Liver (tissue), 3 donors: Measurements from ENCODE around the gene ERP27.

Experiments used
- EGR1 ChIP-seq, 2 donors: IDR thresholded peaks; 2 replicates each; pipeline ENCODE4 v1.6.1; 2016 to 2018; ENCODE audit warnings: antibody characterized with exemption in 2 of 2, low read depth in 2 of 2
- FOXA2 ChIP-seq: IDR thresholded peaks from 2 replicates; pipeline ENCODE4 v1.6.1; 2016; ENCODE audit warnings: antibody characterized with exemption
- JUND ChIP-seq, 2 donors: IDR thresholded peaks; 2 replicates each; pipeline ENCODE4 v1.6.1; 2016; ENCODE audit warnings: antibody characterized with exemption in 2 of 2
- RAD21 ChIP-seq, 2 donors: IDR thresholded peaks; 2 replicates each; pipeline ENCODE4 v1.6.1; 2016; ENCODE audit warnings: antibody characterized with exemption in 2 of 2, mild to moderate bottlenecking in 2 of 2
- RXRA ChIP-seq, 2 donors: IDR thresholded peaks; 2 replicates each; pipeline ENCODE4 v1.6.1; 2017 to 2018; ENCODE audit warnings: antibody characterized with exemption in 2 of 2, mild to moderate bottlenecking in 1 of 2
- SP1 ChIP-seq: IDR thresholded peaks from 2 replicates; pipeline ENCODE4 v1.6.1; 2018; ENCODE audit warnings: antibody characterized with exemption, mild to moderate bottlenecking
- TAF1 ChIP-seq: conservative IDR thresholded peaks from 2 replicates; pipeline ENCODE4 v1.6.1; 2016; ENCODE audit warnings: antibody characterized with exemption, mild to moderate bottlenecking
- YY1 ChIP-seq: IDR thresholded peaks from 2 replicates; pipeline ENCODE4 v1.6.1; 2016; ENCODE audit warnings: antibody characterized with exemption, mild to moderate bottlenecking
- TF ChIP-seq, protein P1 (sequence below): fragments of 150-350 bp; IDR thresholded peaks from 2 replicates; pipeline ENCODE4 v1.5.1; 2017; ENCODE audit warnings: improper control_type of control experiment, low read depth, low read length; ENCODE audit not compliant: missing input control
- TF ChIP-seq, protein P2 (sequence below): IDR thresholded peaks from 2 replicates; pipeline ENCODE4 v1.6.1; 2016; ENCODE audit warnings: antibody characterized with exemption, mild to moderate bottlenecking
- TF ChIP-seq, protein P3 (sequence below): IDR thresholded peaks from 2 replicates; pipeline ENCODE4 v1.6.1; 2016; ENCODE audit warnings: antibody characterized with exemption
- TF ChIP-seq, protein P4 (sequence below): IDR thresholded peaks from 2 replicates; pipeline ENCODE4 v1.6.1; 2016; ENCODE audit warnings: antibody characterized with exemption
- TF ChIP-seq, protein P5 (sequence below): IDR thresholded peaks from 2 replicates; pipeline ENCODE4 v1.6.1; 2016; ENCODE audit warnings: antibody characterized with exemption
- donor health status: healthy.
- donor health status: healthy.

DNA sequence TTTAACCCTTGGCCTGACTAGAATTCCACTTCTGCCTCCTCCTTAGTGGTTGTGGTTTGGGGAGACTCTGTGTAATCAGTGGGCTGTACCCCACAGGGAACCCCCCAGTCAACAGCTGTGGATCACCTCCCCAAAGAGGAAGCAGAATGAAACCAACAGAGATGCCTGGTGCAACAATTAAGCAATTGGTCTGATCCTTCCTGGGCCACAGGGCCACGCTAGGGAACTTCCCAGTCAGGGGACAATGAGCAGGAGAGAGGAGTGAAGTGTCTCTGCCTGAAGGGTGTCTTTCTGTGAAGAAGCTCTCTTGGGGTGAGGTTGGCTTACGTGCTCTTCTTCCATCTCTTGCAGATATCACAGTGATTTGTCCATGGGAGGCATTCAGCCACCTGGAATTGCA lies 42.7 kb upstream of the ERP27 start:
- TF ChIP-seq, protein P1, sequence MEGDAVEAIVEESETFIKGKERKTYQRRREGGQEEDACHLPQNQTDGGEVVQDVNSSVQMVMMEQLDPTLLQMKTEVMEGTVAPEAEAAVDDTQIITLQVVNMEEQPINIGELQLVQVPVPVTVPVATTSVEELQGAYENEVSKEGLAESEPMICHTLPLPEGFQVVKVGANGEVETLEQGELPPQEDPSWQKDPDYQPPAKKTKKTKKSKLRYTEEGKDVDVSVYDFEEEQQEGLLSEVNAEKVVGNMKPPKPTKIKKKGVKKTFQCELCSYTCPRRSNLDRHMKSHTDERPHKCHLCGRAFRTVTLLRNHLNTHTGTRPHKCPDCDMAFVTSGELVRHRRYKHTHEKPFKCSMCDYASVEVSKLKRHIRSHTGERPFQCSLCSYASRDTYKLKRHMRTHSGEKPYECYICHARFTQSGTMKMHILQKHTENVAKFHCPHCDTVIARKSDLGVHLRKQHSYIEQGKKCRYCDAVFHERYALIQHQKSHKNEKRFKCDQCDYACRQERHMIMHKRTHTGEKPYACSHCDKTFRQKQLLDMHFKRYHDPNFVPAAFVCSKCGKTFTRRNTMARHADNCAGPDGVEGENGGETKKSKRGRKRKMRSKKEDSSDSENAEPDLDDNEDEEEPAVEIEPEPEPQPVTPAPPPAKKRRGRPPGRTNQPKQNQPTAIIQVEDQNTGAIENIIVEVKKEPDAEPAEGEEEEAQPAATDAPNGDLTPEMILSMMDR: no peak
- TF ChIP-seq, protein P2, sequence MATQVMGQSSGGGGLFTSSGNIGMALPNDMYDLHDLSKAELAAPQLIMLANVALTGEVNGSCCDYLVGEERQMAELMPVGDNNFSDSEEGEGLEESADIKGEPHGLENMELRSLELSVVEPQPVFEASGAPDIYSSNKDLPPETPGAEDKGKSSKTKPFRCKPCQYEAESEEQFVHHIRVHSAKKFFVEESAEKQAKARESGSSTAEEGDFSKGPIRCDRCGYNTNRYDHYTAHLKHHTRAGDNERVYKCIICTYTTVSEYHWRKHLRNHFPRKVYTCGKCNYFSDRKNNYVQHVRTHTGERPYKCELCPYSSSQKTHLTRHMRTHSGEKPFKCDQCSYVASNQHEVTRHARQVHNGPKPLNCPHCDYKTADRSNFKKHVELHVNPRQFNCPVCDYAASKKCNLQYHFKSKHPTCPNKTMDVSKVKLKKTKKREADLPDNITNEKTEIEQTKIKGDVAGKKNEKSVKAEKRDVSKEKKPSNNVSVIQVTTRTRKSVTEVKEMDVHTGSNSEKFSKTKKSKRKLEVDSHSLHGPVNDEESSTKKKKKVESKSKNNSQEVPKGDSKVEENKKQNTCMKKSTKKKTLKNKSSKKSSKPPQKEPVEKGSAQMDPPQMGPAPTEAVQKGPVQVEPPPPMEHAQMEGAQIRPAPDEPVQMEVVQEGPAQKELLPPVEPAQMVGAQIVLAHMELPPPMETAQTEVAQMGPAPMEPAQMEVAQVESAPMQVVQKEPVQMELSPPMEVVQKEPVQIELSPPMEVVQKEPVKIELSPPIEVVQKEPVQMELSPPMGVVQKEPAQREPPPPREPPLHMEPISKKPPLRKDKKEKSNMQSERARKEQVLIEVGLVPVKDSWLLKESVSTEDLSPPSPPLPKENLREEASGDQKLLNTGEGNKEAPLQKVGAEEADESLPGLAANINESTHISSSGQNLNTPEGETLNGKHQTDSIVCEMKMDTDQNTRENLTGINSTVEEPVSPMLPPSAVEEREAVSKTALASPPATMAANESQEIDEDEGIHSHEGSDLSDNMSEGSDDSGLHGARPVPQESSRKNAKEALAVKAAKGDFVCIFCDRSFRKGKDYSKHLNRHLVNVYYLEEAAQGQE: no peak
- TF ChIP-seq TAF1: no peak
- no peak for TF ChIP-seq YY1
- TF ChIP-seq, protein P3, sequence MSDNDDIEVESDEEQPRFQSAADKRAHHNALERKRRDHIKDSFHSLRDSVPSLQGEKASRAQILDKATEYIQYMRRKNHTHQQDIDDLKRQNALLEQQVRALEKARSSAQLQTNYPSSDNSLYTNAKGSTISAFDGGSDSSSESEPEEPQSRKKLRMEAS: no peak
- TF ChIP-seq SP1: no peak
- TF ChIP-seq, protein P4, sequence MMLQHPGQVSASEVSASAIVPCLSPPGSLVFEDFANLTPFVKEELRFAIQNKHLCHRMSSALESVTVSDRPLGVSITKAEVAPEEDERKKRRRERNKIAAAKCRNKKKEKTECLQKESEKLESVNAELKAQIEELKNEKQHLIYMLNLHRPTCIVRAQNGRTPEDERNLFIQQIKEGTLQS: no peak
- TF ChIP-seq RXRA (IDR thresholded peaks at IDR 0.05): no peak
- no peak for TF ChIP-seq RAD21 (IDR thresholded peaks at IDR 0.05)
- no peak for TF ChIP-seq FOXA2
- TF ChIP-seq EGR1 (IDR thresholded peaks at IDR 0.05; ENCODE audit: low read depth in 2 of 2): no peak
- TF ChIP-seq, protein P5, sequence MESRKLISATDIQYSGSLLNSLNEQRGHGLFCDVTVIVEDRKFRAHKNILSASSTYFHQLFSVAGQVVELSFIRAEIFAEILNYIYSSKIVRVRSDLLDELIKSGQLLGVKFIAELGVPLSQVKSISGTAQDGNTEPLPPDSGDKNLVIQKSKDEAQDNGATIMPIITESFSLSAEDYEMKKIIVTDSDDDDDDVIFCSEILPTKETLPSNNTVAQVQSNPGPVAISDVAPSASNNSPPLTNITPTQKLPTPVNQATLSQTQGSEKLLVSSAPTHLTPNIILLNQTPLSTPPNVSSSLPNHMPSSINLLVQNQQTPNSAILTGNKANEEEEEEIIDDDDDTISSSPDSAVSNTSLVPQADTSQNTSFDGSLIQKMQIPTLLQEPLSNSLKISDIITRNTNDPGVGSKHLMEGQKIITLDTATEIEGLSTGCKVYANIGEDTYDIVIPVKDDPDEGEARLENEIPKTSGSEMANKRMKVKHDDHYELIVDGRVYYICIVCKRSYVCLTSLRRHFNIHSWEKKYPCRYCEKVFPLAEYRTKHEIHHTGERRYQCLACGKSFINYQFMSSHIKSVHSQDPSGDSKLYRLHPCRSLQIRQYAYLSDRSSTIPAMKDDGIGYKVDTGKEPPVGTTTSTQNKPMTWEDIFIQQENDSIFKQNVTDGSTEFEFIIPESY: no peak
- no peak for TF ChIP-seq JUND (IDR thresholded peaks at IDR 0.05)
